Suprapubic skin (tissue), 4 donors: Measurements from ENCODE around the gene CCDC59.

ENCODE experiments used
- EP300 ChIP-seq: sonication (generic); formaldehyde crosslinking; IDR thresholded peaks from one replicate; pipeline ENCODE4 v1.6.1; 2017; ENCODE audit warnings: antibody characterized with exemption
- POLR2A ChIP-seq, 2 donors: fragments of 450-650 bp; IDR thresholded peaks; one replicate each; pipeline ENCODE4 v1.6.1; 2017; ENCODE audit warnings: antibody characterized with exemption in 2 of 2, mild to moderate bottlenecking in 2 of 2, moderate library complexity in 2 of 2
- POLR2AphosphoS5 ChIP-seq, 3 donors: sonication (generic); formaldehyde crosslinking; IDR thresholded peaks; one replicate each; pipeline ENCODE4 v1.6.1; 2017; ENCODE audit warnings: antibody characterized with exemption in 3 of 3
- TF ChIP-seq, protein P1 (sequence below), 2 donors: fragments of 200-600 bp in 1 of 2; fragments of 450-650 bp in 1 of 2; sonication (generic) in 1 of 2; IDR thresholded peaks; one replicate each; pipeline ENCODE4 v1.5.1; 2016 to 2019; ENCODE audit warnings: antibody characterized with exemption in 2 of 2, mild to moderate bottlenecking in 1 of 2, moderate library complexity in 1 of 2

DNA sequence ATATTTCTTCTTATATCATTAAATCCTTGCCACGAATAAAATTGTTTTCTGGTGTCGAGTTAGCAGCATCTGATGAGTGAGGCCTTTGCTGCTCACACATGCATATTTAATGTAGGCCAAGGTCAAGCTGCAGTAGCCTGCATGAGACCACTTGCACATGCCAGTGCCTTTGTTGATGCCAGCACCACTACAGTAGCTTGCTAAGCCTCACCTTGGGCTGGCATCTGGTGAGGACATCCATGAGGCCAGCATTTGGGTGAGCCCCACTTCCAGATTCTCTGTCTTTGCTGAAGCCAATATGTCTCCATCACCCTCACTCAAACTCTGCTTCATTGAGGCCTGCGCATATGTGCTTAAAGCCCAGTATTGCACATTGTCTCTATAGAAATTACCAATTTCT lies 8.0 kb downstream of the CCDC59 start:
- TF ChIP-seq POLR2AphosphoS5 (IDR thresholded peaks at IDR 0.05) (no peak), POLR2A (IDR thresholded peaks at IDR 0.05) (no peak), EP300 (no peak)
- TF ChIP-seq, protein P1, sequence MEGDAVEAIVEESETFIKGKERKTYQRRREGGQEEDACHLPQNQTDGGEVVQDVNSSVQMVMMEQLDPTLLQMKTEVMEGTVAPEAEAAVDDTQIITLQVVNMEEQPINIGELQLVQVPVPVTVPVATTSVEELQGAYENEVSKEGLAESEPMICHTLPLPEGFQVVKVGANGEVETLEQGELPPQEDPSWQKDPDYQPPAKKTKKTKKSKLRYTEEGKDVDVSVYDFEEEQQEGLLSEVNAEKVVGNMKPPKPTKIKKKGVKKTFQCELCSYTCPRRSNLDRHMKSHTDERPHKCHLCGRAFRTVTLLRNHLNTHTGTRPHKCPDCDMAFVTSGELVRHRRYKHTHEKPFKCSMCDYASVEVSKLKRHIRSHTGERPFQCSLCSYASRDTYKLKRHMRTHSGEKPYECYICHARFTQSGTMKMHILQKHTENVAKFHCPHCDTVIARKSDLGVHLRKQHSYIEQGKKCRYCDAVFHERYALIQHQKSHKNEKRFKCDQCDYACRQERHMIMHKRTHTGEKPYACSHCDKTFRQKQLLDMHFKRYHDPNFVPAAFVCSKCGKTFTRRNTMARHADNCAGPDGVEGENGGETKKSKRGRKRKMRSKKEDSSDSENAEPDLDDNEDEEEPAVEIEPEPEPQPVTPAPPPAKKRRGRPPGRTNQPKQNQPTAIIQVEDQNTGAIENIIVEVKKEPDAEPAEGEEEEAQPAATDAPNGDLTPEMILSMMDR (IDR thresholded peaks at IDR 0.05) = no peak
